WTC11 (cell line): ENCODE data around the gene MAPKAP1. TPM values are rescaled to one million over a fixed set of nuclear protein-coding genes. Genes with fewer than 3 reads are reported as not detected.

Source experiments
- ATAC-seq: fragments of 200-7000 bp; cut with Tn5 transposase; 2 replicates; pipeline ENCODE4 v1.10.0; 2021; ENCODE audit warnings: mild to moderate bottlenecking, moderate library complexity
- CTCF ChIA-PET: fragments of 300-600 bp; sonication (Branson Sonifier 250); formaldehyde crosslinking; loops from one replicate; lab custom pipeline; 2021; ENCODE audit warnings: antibody characterized with exemption; lab: Charles Lee
- POLR2A ChIA-PET: fragments of 350-600 bp; sonication (Branson Sonifier 250); formaldehyde crosslinking; loops from one replicate; lab custom pipeline; 2021; ENCODE audit warnings: antibody characterized with exemption; lab: Charles Lee
- DNase-seq: peaks from one replicate; pipeline ENCODE4 v3.0.0; 2021; ENCODE audit warnings: low spot score
- H3K27ac Mint-ChIP-seq: 2 replicates; pipeline ENCODE4 v1.8.0; 2021; ENCODE audit warnings: mixed read lengths
- H3K27me3 Mint-ChIP-seq: 2 replicates; pipeline ENCODE4 v1.8.0; 2021; ENCODE audit warnings: low read depth, mild to moderate bottlenecking, moderate library complexity, mixed read lengths
- H3K36me3 Mint-ChIP-seq: 2 replicates; pipeline ENCODE4 v1.8.0; 2021; ENCODE audit warnings: mixed read lengths
- H3K4me1 Mint-ChIP-seq: 2 replicates; pipeline ENCODE4 v1.8.0; 2022; ENCODE audit warnings: mixed read lengths
- H3K4me3 Mint-ChIP-seq: 2 replicates; pipeline ENCODE4 v1.8.0; 2021; ENCODE audit warnings: mild to moderate bottlenecking, moderate library complexity, mixed read lengths
- H3K9me3 Mint-ChIP-seq: 2 replicates; pipeline ENCODE4 v1.8.0; 2021; ENCODE audit warnings: mixed read lengths
- ARID4B ChIP-seq: sonication (generic); formaldehyde crosslinking; IDR thresholded peaks from 2 replicates; pipeline ENCODE4 v1.8.0; 2023; ENCODE audit warnings: missing genetic modification reagents, mild to moderate bottlenecking, borderline replicate concordance
- E2F4 ChIP-seq: sonication (generic); formaldehyde crosslinking; IDR thresholded peaks from 2 replicates; pipeline ENCODE4 v1.8.1; 2022; ENCODE audit warnings: low read depth, mild to moderate bottlenecking, moderate library complexity, missing genetic modification reagents, borderline replicate concordance
- E2F5 ChIP-seq: sonication (generic); formaldehyde crosslinking; IDR thresholded peaks from 2 replicates; pipeline ENCODE4 v1.8.1; 2022; ENCODE audit warnings: mild to moderate bottlenecking, moderate library complexity, missing genetic modification reagents
- ELF4 ChIP-seq: sonication (generic); formaldehyde crosslinking; IDR thresholded peaks from 2 replicates; pipeline ENCODE4 v1.8.1; 2022; ENCODE audit warnings: low read depth, mild to moderate bottlenecking, moderate library complexity, missing genetic modification reagents
- ESRRA ChIP-seq: sonication (generic); formaldehyde crosslinking; IDR thresholded peaks from 2 replicates; pipeline ENCODE4 v1.8.1; 2022; ENCODE audit warnings: mild to moderate bottlenecking, missing genetic modification reagents, borderline replicate concordance
- ETV6 ChIP-seq: sonication (generic); formaldehyde crosslinking; IDR thresholded peaks from 2 replicates; pipeline ENCODE4 v1.8.1; 2022; ENCODE audit warnings: mild to moderate bottlenecking, missing genetic modification reagents
- FOXP1 ChIP-seq: sonication (generic); formaldehyde crosslinking; IDR thresholded peaks from 2 replicates; pipeline ENCODE4 v1.8.0; 2022; ENCODE audit warnings: missing genetic modification reagents, mild to moderate bottlenecking, moderate library complexity, borderline replicate concordance
- GABPB1 ChIP-seq: sonication (generic); formaldehyde crosslinking; IDR thresholded peaks from 2 replicates; pipeline ENCODE4 v1.8.1; 2023; ENCODE audit warnings: mild to moderate bottlenecking, missing genetic modification reagents
- GTF2I ChIP-seq: fragments of 250-450 bp; sonication (Bioruptor Pico); conservative IDR thresholded peaks from 2 replicates; pipeline ENCODE4 v1.4.0; 2021; ENCODE audit warnings: mild to moderate bottlenecking
- KAT7 ChIP-seq: sonication (generic); formaldehyde crosslinking; IDR thresholded peaks from 2 replicates; pipeline ENCODE4 v1.8.1; 2023; ENCODE audit warnings: missing genetic modification reagents, mild to moderate bottlenecking, borderline replicate concordance
- MXD4 ChIP-seq: fragments of 250-450 bp; sonication (Bioruptor Pico); IDR thresholded peaks from 2 replicates; pipeline ENCODE4 v1.8.0; 2021; ENCODE audit warnings: mild to moderate bottlenecking, moderate library complexity, borderline replicate concordance
- NFATC4 ChIP-seq: fragments of 250-450 bp; sonication (Bioruptor Pico); IDR thresholded peaks from 2 replicates; pipeline ENCODE4 v1.9.0; 2021; ENCODE audit warnings: mild to moderate bottlenecking
- NR1H2 ChIP-seq: sonication (generic); formaldehyde crosslinking; IDR thresholded peaks from 2 replicates; pipeline ENCODE4 v1.9.0; 2021; ENCODE audit warnings: mild to moderate bottlenecking, moderate library complexity, missing genetic modification reagents
- NR3C1 ChIP-seq: sonication (generic); formaldehyde crosslinking; conservative IDR thresholded peaks from 2 replicates; pipeline ENCODE4 v1.8.1; 2023; ENCODE audit warnings: low read depth, mild to moderate bottlenecking, missing genetic modification reagents
- PRRX2 ChIP-seq: fragments of 250-450 bp; sonication (Bioruptor Pico); IDR thresholded peaks from 2 replicates; pipeline ENCODE4 v1.8.0; 2021; ENCODE audit warnings: mild to moderate bottlenecking
- RELA ChIP-seq: sonication (generic); formaldehyde crosslinking; IDR thresholded peaks from 2 replicates; pipeline ENCODE4 v1.8.1; 2022; ENCODE audit warnings: missing genetic modification reagents, mild to moderate bottlenecking, borderline replicate concordance
- RORB ChIP-seq: fragments of 250-450 bp; sonication (Bioruptor Pico); IDR thresholded peaks from 2 replicates; pipeline ENCODE4 v1.9.0; 2021; ENCODE audit warnings: mild to moderate bottlenecking
- SMAD3 ChIP-seq: sonication (generic); formaldehyde crosslinking; IDR thresholded peaks from 2 replicates; pipeline ENCODE4 v1.8.0; 2022; ENCODE audit warnings: missing genetic modification reagents, mild to moderate bottlenecking, borderline replicate concordance
- TCF7 ChIP-seq: sonication (generic); formaldehyde crosslinking; IDR thresholded peaks from 2 replicates; pipeline ENCODE4 v1.8.0; 2022; ENCODE audit warnings: mild to moderate bottlenecking, low read depth, missing genetic modification reagents, moderate library complexity
- USF1 ChIP-seq: sonication (generic); formaldehyde crosslinking; IDR thresholded peaks from 2 replicates; pipeline ENCODE4 v1.8.0; 2022; ENCODE audit warnings: mild to moderate bottlenecking, missing genetic modification reagents
- ZNF138 ChIP-seq: sonication (generic); formaldehyde crosslinking; conservative IDR thresholded peaks from 2 replicates; pipeline ENCODE4 v1.8.1; 2022; ENCODE audit warnings: mild to moderate bottlenecking, moderate library complexity, missing genetic modification reagents
- ZNF219 ChIP-seq: sonication (generic); formaldehyde crosslinking; IDR thresholded peaks from 2 replicates; pipeline ENCODE4 v1.8.0; 2023; ENCODE audit warnings: missing genetic modification reagents, mild to moderate bottlenecking, borderline replicate concordance
- ZNF232 ChIP-seq: sonication (generic); formaldehyde crosslinking; IDR thresholded peaks from 2 replicates; pipeline ENCODE4 v1.8.0; 2022; ENCODE audit warnings: mild to moderate bottlenecking, missing genetic modification reagents
- total RNA-seq: library from RNA; stranded (reverse); gene quantifications from 3 replicates; pipeline ENCODE4 v1.2.3, GENCODE V29; 2021
- TF ChIP-seq, protein P1 (sequence below): sonication (generic); formaldehyde crosslinking; IDR thresholded peaks from 2 replicates; pipeline ENCODE4 v1.8.1; 2023; ENCODE audit warnings: mild to moderate bottlenecking, missing genetic modification reagents, moderate library complexity
- TF ChIP-seq, protein P2 (sequence below): fragments of 250-450 bp; sonication (Bioruptor Pico); conservative IDR thresholded peaks from 2 replicates; pipeline ENCODE4 v1.9.0; 2021; ENCODE audit warnings: mild to moderate bottlenecking

MAPKAP1 gene
- total RNA-seq, 1 experiment from 2014 or later, result 111 TPM

- no peak for TF ChIP-seq ESRRA
These were observed 115.8 kb downstream of the MAPKAP1 start (continued) for GRCh38 chr9:125591245-125591644.

- 0 out of 2 replicates have a peak, but pooled peaks cover 2% of the 10 kb centered on the region for H3K36me3 Mint-ChIP-seq
- POLR2A ChIA-PET, result no interaction called here
- no peak overlapping the region for H3K4me3 Mint-ChIP-seq
- DNase-seq (no peak), ATAC-seq (no peak)
- peaks cover 21% of the 10 kb centered on the region for H3K4me1 Mint-ChIP-seq
- CTCF ChIA-PET, result no interaction called here
- no peak overlapping the region for H3K27ac Mint-ChIP-seq
- peaks cover 2% of the 10 kb centered on the region; the same call in 1 of the 2 replicates for H3K9me3 Mint-ChIP-seq
- no peaks in the 10 kb centered on the region for H3K27me3 Mint-ChIP-seq
- no peak for TF ChIP-seq ELF4 (CRISPR knock-in tag)
- TF ChIP-seq KAT7 (CRISPR knock-in tag), result no peak
- no peak for TF ChIP-seq ZNF219 (CRISPR knock-in tag)
- no peak for TF ChIP-seq USF1 (CRISPR knock-in tag)
- no peak for TF ChIP-seq NR1H2 (CRISPR knock-in tag)
- no peak for TF ChIP-seq GABPB1 (CRISPR knock-in tag)
- no peak for TF ChIP-seq ETV6 (CRISPR knock-in tag)
- no peak for TF ChIP-seq TCF7 (CRISPR knock-in tag)
- TF ChIP-seq MXD4, result no peak
- TF ChIP-seq SMAD3, result no peak
- no peak for TF ChIP-seq NFATC4 (CRISPR knock-in tag)
- no peak for TF ChIP-seq ZNF232 (CRISPR knock-in tag)
- TF ChIP-seq GTF2I, result no peak
- TF ChIP-seq PRRX2, result no peak
- TF ChIP-seq NR3C1 (CRISPR knock-in tag), result no peak
- TF ChIP-seq RELA, result no peak
- TF ChIP-seq, protein P1, sequence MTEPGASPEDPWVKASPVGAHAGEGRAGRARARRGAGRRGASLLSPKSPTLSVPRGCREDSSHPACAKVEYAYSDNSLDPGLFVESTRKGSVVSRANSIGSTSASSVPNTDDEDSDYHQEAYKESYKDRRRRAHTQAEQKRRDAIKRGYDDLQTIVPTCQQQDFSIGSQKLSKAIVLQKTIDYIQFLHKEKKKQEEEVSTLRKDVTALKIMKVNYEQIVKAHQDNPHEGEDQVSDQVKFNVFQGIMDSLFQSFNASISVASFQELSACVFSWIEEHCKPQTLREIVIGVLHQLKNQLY (CRISPR knock-in tag), result no peak
These were observed 117.7 kb downstream of the MAPKAP1 start for GRCh38 chr9:125589287-125589686.

DNA sequence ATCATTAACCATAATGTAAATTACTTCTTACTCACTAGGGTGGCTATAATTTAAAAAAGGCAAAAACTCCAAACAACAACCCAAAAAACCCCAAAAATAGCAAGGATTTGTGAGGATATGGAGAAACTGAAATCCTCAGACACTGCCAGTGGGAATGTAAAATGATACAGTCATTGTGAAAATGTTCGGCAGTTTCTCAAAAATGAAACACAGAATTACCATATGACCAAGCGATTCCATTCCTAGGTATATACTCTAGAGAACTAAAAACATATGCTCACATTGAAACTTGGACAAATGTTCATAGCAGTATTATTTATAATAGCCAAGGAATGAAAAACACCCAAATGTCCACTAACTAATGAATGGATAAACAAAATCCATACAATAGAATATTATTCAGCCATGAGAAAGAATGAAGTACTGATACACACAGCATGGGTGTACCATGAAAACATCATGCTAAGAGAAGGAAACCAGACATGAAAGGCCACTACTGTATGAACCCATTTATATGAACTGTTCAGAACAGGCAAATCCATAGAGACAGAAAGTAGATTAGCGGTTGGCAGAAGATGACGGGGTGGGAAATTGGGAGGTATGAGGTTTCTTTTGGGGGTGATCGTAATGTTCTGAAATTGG lies 119.1 kb downstream of the MAPKAP1 start:
- 0 out of 2 replicates have a peak, but pooled peaks cover 2% of the 10 kb centered on the region for H3K36me3 Mint-ChIP-seq
- ChIA-PET CTCF (no interaction called here), POLR2A (no interaction called here)
- H3K27me3 Mint-ChIP-seq, result no peaks in the 10 kb centered on the region
- H3K9me3 Mint-ChIP-seq, result peaks cover 2% of the 10 kb centered on the region; the same call in 1 of the 2 replicates
- no peak overlapping the region for H3K4me3 Mint-ChIP-seq
- no peak overlapping the region for H3K27ac Mint-ChIP-seq
- DNase-seq (no peak), ATAC-seq (no peak)
- peaks cover 19% of the 10 kb centered on the region for H3K4me1 Mint-ChIP-seq
- TF ChIP-seq E2F5 (CRISPR knock-in tag), result no peak
- no peak for TF ChIP-seq FOXP1
- TF ChIP-seq, protein P2, sequence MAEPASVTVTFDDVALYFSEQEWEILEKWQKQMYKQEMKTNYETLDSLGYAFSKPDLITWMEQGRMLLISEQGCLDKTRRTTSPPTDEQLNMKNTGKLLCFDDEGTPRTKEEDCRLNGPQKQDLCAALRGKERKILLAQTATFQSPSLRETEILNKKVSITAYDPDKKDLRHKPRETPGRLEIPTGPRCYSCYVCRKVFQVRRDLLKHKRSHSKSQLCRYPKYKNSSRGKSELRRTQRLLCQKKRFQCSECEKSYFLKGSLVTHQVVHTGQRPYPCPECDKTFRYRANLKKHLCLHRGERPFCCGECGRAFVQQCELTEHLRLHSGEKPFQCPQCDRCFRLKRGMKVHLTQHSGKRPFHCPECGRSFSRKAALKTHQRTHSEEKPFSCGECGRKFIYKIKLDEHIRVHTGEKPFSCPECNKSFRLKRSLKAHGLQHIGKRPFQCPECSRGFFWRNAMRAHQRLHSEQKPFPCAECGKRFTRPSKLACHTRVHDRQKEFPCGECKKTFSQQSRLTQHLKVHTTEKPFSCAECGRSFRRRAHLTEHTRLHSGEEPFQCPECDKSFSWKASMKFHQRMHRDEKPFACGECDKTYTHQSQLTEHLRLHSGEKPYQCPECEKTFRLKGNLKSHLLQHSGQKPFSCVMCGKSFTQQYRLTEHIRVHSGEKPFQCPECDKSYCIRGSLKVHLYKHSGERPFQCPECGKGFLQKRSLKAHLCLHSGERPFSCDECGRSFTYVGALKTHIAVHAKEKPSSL (CRISPR knock-in tag), result no peak
- no peak for TF ChIP-seq ARID4B (CRISPR knock-in tag)
- TF ChIP-seq NFATC4 (CRISPR knock-in tag), result no peak
- TF ChIP-seq ZNF138 (CRISPR knock-in tag), result no peak
- no peak for TF ChIP-seq RORB (CRISPR knock-in tag)
- no peak for TF ChIP-seq E2F4 (CRISPR knock-in tag)
